ENCODE measurements around the gene GALNT17.

GALNT17 gene

DNA sequence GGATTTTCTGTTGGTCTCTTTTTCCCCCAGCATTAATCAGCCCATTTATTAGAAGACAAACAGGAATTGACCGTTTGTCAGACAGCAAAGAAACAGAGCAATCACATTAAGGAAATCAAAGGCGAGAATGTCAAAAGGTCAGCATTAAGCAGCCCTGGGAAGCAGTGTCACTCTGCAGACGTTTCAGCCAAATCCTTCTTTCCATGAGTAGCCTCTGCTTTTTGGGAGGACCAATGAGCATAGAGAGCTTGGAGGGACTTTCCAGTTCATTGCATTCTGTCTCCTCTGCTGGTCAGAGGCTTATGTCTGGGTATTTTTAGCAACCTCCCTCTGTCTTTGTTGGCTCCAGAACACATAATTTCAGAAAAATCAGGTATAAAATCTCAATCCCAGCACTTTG lies 481.4 kb downstream of the GALNT17 start:
- no peaks in the 10 kb centered on the region for H3K27me3 ChIP-seq (replicated peaks; ENCODE audit: insufficient read depth, low read length)
- no peaks in the 10 kb centered on the region for H3K9me2 ChIP-seq (replicated peaks; ENCODE audit: insufficient read depth, low read length)
- H3K4me1 ChIP-seq (ENCODE audit: low read length), result 0 out of 2 replicates have a peak, but pooled peaks cover 9% of the 10 kb centered on the region
- H3K79me2 ChIP-seq (ENCODE audit: low read length), result no peaks in the 10 kb centered on the region
- H3K4me2 ChIP-seq (ENCODE audit: low read depth, low read length), result peak overlapping the region; percentile 16; the same call in 1 of the 2 replicates
- H3K9ac ChIP-seq (ENCODE audit: low read length), result no peak overlapping the region
- no peaks in the 10 kb centered on the region for H4K20me1 ChIP-seq (ENCODE audit: insufficient read depth, low read length)
- no peaks in the 10 kb centered on the region for H3F3A ChIP-seq (ENCODE audit: insufficient read depth, low read length)
- H3K4me3 ChIP-seq (ENCODE audit: low read length), result no peak overlapping the region
- TF ChIP-seq EZH2phosphoT487 (IDR thresholded peaks at IDR 0.05; ENCODE audit: low read length) (no peak), EZH2 (optimal IDR thresholded peaks at IDR 0.05; ENCODE audit: low read depth, low read length) (no peak), CTCF (IDR thresholded peaks at IDR 0.05; ENCODE audit: low read length) (no peak)
- DNase-seq, result peak; percentile 16
- H2AFZ ChIP-seq (ENCODE audit: low read length), result no peak overlapping the region
- H3K36me3 ChIP-seq (replicated peaks; ENCODE audit: insufficient read depth, low read length), result no peaks in the 10 kb centered on the region
- H3K9me3 ChIP-seq (replicated peaks; ENCODE audit: insufficient read depth, low read length), result no peaks in the 10 kb centered on the region
- H3K27ac ChIP-seq (ENCODE audit: low read length), result peak overlapping the region; percentile 16; the same call in 1 of the 2 replicates

DNA sequence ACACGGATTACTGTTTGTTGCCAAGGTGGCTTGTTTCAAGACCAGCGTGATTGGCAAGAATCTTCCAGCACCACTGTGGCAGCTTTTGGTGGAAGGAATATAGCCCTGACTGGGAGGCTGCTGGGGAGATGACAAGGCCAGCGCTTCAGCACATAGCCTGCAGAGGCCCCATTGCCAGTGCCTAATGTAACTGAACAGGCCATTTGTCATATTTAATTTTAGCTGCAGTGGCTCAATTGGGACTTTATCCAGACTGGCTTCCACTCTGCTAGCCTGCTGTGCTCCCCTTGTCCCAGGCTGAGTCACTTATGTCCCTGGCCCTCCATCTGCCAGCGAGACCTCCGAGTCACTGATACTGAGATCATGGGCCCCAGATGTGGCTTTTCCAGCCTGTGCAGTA lies 483.1 kb downstream of the GALNT17 start:
- H3K4me3 ChIP-seq (ENCODE audit: low read length), result no peak overlapping the region
- H3K27me3 ChIP-seq (replicated peaks; ENCODE audit: insufficient read depth, low read length), result no peaks in the 10 kb centered on the region
- no peaks in the 10 kb centered on the region for H3K36me3 ChIP-seq (replicated peaks; ENCODE audit: insufficient read depth, low read length)
- no peak for DNase-seq
- H3K27ac ChIP-seq (ENCODE audit: low read length), result no peak overlapping the region
- H2AFZ ChIP-seq (ENCODE audit: low read length), result no peak overlapping the region
- H4K20me1 ChIP-seq (ENCODE audit: insufficient read depth, low read length), result no peaks in the 10 kb centered on the region
- no peaks in the 10 kb centered on the region for H3K79me2 ChIP-seq (ENCODE audit: low read length)
- TF ChIP-seq CTCF (IDR thresholded peaks at IDR 0.05; ENCODE audit: low read length) (no peak), EZH2phosphoT487 (IDR thresholded peaks at IDR 0.05; ENCODE audit: low read length) (no peak), EZH2 (optimal IDR thresholded peaks at IDR 0.05; ENCODE audit: low read depth, low read length) (no peak)
- H3K4me1 ChIP-seq (ENCODE audit: low read length), result 0 out of 2 replicates have a peak, but pooled peaks cover 9% of the 10 kb centered on the region
- H3K9ac ChIP-seq (ENCODE audit: low read length), result no peak overlapping the region
- H3K4me2 ChIP-seq (ENCODE audit: low read depth, low read length), result no peak overlapping the region
- H3F3A ChIP-seq (ENCODE audit: insufficient read depth, low read length), result no peaks in the 10 kb centered on the region
- no peaks in the 10 kb centered on the region for H3K9me2 ChIP-seq (replicated peaks; ENCODE audit: insufficient read depth, low read length)
- no peaks in the 10 kb centered on the region for H3K9me3 ChIP-seq (replicated peaks; ENCODE audit: insufficient read depth, low read length)

DNA sequence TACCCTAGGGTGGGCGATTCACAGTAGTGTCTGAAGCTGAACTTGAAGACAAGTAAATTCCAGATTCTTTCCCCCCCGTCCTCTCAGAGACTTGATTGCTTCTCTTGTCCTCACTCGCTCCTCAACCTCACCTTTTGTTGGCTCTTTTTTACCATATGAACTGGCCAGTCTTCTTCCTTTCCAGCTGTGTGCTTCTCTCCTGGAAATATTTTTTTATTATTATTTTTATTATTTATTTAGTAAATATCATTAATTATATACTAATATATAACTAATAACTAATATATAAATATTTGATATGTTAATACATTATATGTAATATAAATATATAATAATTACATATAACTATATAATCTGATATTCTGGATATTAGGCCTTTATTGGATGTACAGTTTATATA lies 484.3 kb downstream of the GALNT17 start:
- no peak overlapping the region for H2AFZ ChIP-seq (ENCODE audit: low read length)
- no peak overlapping the region for H3K4me2 ChIP-seq (ENCODE audit: low read depth, low read length)
- no peaks in the 10 kb centered on the region for H4K20me1 ChIP-seq (ENCODE audit: insufficient read depth, low read length)
- no peaks in the 10 kb centered on the region for H3K9me3 ChIP-seq (replicated peaks; ENCODE audit: insufficient read depth, low read length)
- DNase-seq, result no peak
- H3K36me3 ChIP-seq (replicated peaks; ENCODE audit: insufficient read depth, low read length), result no peaks in the 10 kb centered on the region
- 0 out of 2 replicates have a peak, but pooled peaks cover 9% of the 10 kb centered on the region for H3K4me1 ChIP-seq (ENCODE audit: low read length)
- no peaks in the 10 kb centered on the region for H3K9me2 ChIP-seq (replicated peaks; ENCODE audit: insufficient read depth, low read length)
- no peak for TF ChIP-seq EZH2phosphoT487 (IDR thresholded peaks at IDR 0.05; ENCODE audit: low read length)
- TF ChIP-seq EZH2 (optimal IDR thresholded peaks at IDR 0.05; ENCODE audit: low read depth, low read length), result no peak
- TF ChIP-seq CTCF (IDR thresholded peaks at IDR 0.05; ENCODE audit: low read length), result no peak
- no peaks in the 10 kb centered on the region for H3F3A ChIP-seq (ENCODE audit: insufficient read depth, low read length)
- H3K4me3 ChIP-seq (ENCODE audit: low read length), result no peak overlapping the region
- no peaks in the 10 kb centered on the region for H3K79me2 ChIP-seq (ENCODE audit: low read length)
- H3K27ac ChIP-seq (ENCODE audit: low read length), result no peak overlapping the region
- no peak overlapping the region for H3K9ac ChIP-seq (ENCODE audit: low read length)
- no peaks in the 10 kb centered on the region for H3K27me3 ChIP-seq (replicated peaks; ENCODE audit: insufficient read depth, low read length)
